Astrocyte of the cerebellum (primary cell): ENCODE measurements around the gene MEGF11.

Experiments used
- DNase-seq: peaks from one replicate; pipeline ENCODE4 v3.0.0-alpha.2; 2011; ENCODE audit warnings: low read depth
- H3K4me3 ChIP-seq: 2 replicates; pipeline ENCODE4 v1.5.1; 2011; ENCODE audit warnings: mild to moderate bottlenecking, low read depth, low read length, moderate library complexity
- CTCF ChIP-seq: IDR thresholded peaks from 2 replicates; pipeline ENCODE4 v1.5.1; 2012; ENCODE audit warnings: low read length, low read depth, moderate library complexity, mild to moderate bottlenecking; ENCODE audit errors: missing control alignments
- in situ Hi-C: cut with HindIII; loops from 2 replicates; pipeline ENCODE4 v1.10.0; 2017; ENCODE audit warnings: low sequenced_read_pairs

Gene MEGF11

DNA sequence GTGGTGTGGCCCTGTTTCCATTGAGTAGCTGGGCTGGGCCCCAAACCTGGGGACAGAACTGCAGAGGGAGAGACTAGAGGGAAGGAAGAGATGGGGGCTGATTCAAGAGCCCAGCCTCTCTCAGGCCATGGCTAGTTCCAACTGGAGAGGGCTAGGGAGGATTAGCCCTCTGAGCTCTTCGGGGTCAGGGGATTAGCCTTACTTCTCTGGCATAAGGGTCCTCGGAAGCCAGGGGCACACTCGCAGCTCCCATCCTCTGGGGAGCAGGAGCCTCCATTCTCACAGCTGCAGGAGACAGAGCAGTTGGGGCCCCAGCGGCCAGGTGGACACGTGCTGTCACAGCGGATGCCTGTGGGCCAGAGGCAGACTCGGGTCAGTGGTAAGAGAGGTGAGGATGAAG lies 330.9 kb downstream of the MEGF11 start:
- DNase-seq: no peak
- TF ChIP-seq CTCF: no peak
- in situ Hi-C loops: no loop called here
- no peak overlapping the region for H3K4me3 ChIP-seq

- in situ Hi-C loops: no loop called here
- no peak for TF ChIP-seq CTCF
- H3K4me3 ChIP-seq: no peak overlapping the region
- DNase-seq: no peak
Measured at GRCh38 chr15:65921780-65922179, 331.8 kb downstream of the MEGF11 start.

DNA sequence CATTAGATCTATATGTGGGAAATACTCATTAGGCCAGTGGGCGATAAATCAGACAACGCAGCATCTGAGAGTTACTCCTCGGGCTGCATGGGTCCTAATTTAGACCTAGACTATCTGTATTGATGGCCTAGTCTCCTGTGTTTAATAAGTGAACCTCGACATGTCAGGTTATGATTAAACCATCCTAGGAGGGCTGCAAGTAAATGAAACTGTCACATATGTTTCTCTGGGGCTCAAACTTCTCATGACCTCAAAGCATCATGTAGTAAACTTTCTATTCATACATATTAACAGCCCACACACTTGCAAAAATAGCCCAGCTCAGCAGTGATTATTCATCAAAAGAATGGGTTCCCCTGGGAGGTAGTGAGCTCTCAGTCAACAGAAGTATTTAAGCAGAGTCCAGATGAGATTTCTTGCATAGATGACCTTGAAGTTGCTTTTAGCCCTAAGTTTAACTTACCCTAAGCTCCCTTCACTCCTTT lies 332.7 kb downstream of the MEGF11 start:
- in situ Hi-C loops: no loop called here
- H3K4me3 ChIP-seq: no peak overlapping the region
- TF ChIP-seq CTCF: no peak
- no peak for DNase-seq

GRCh38 chr15:65920121-65920520 lies 333.4 kb downstream of the MEGF11 start:
- in situ Hi-C loops: no loop called here
- TF ChIP-seq CTCF: no peak
- no peak for DNase-seq
- no peak overlapping the region for H3K4me3 ChIP-seq

GRCh38 chr15:65919353-65919752 lies 334.2 kb downstream of the MEGF11 start:
- no peak for TF ChIP-seq CTCF
- no peak for DNase-seq
- H3K4me3 ChIP-seq: no peak overlapping the region
- in situ Hi-C loops: no loop called here

- DNase-seq: no peak
- H3K4me3 ChIP-seq: no peak overlapping the region
- no peak for TF ChIP-seq CTCF
- in situ Hi-C loops: no loop called here
Measured at GRCh38 chr15:65918945-65919344, 334.6 kb downstream of the MEGF11 start.
